Gastrocnemius medialis (tissue), 4 donors: ENCODE results near the gene ARHGAP15.

ENCODE experiments used
- CTCF ChIP-seq, 5 experiments: fragments of 450-650 bp in 3 of 5; fragments of 200-600 bp in 2 of 5; sonication (generic) in 2 of 5; IDR thresholded peaks in 4 of 5; conservative IDR thresholded peaks in 1 of 5; 1 replicate in 4 of 5; 2 replicates in 1 of 5; pipeline ENCODE4 v1.5.1; 2016 to 2019; ENCODE audit warnings: antibody characterized with exemption in 5 of 5, mild to moderate bottlenecking in 3 of 5, moderate library complexity in 3 of 5
- POLR2A ChIP-seq, 2 donors: fragments of 450-650 bp; IDR thresholded peaks; one replicate each; pipeline ENCODE4 v1.6.1; 2017; ENCODE audit warnings: antibody characterized with exemption in 2 of 2, mild to moderate bottlenecking in 2 of 2, moderate library complexity in 2 of 2

GRCh38 chr2:143217512-143218115 lies 88.4 kb downstream of the ARHGAP15 start:
- TF ChIP-seq POLR2A (IDR thresholded peaks at IDR 0.05), result no peak
- no peak for TF ChIP-seq CTCF (IDR thresholded peaks at IDR 0.05 in 4 of 5, conservative IDR thresholded peaks at IDR 0.05 in 1 of 5)
